NCI-H2196 treated with DMSO at 0.1 percent for 48 hours (cell line): ENCODE data around the gene FMNL2.

Experiments used
- DNase-seq: peaks from one replicate; lab custom pipeline; 2025; ENCODE audit not compliant: unreplicated experiment; lab: John Stamatoyannopoulos, UW

The FMNL2 gene

DNA sequence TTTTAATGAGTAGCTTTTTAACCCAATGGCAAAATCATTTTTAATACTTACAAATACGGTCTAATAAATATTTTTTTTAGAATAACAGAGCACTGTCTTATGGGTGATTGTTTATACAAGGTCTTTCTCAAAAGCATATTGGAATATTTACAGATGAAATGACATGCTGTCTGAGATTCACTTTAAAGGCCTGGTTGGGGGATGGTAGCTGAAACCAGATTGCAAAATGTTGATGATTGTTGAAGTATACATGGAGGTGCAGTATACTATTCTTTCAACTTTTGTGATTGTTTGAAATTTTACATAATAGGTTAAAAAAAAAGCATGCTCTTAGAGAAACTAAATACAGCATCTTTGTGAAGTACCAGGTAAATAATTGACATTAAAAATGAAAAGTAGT lies 111.2 kb downstream of the FMNL2 start:
- DNase-seq, result no peak

DNA sequence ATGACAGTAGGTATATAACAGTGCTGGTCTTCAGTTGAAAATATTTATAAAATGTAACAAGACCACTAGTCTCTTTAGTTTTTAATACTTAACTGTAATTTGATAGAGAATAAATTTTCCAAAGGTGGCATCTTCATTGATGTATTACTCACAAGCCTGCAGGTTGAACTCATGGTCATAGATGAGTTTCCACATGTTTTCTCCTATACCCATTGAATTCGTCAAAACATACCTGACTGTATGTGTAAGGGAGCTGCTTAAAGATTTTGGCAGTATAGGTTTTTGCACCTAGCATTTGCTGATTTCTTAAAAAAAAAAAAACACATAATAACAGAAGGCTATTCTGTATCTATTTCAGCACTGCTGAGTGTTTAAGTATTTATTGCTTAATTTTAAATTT lies 112.9 kb downstream of the FMNL2 start:
- DNase-seq, result no peak

DNA sequence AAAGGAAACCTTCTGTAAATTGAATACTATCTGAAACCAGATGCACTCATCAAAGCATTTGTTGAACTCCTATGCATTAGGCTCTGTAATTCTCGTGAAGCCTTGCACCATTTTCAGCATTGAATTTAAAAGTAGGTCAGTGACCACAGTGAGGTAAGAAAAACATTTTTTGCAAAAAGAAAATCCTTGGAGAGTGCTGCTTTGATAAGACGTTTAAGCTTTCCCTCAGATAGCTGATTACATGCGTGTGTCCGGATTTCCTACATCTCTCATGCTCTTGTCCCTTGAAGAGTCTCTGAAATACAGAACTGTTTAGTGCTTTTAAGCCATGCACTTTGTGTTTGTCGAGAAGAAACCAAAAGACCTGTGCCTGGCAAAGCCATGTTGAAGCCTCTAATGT lies 113.6 kb downstream of the FMNL2 start:
- no peak for DNase-seq

DNA sequence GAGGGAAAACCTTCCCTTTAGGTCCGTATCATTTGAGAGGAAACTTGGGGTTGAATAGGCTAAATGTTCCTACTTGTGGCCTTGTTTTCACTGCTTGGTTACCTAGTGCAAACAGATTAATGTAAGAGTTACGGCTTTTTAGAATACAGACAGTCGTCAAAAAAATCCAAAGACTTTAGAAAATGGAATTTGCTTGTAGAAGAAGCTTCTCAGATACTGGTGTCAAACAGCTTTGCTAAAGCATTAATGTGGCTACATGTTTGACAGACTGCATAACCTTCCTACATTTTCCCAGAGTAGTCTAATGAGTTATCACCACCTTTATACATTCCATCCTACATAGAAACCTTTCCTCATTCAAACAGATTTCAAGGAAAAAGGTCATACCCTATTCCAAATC lies 114.6 kb downstream of the FMNL2 start:
- DNase-seq, result no peak

DNA sequence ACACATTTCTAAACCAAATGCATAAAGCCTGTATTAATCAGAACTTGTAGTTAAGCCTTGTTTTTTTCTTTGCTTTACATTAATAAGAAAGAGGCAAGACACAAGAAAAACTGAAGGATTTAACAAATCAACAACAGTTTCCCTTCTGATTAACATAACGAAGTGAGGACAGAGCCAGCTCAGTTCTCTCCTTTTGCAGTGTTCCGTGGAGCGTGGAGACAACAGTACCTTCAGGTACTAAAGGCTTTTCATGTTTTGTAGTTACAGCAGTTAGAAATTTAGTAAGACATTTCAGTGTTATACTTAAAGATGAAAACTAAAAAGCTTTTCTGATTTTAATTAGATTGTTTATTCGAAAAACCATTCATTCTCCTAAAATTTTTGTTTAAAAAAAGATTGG lies 115.2 kb downstream of the FMNL2 start:
- no peak for DNase-seq

DNA sequence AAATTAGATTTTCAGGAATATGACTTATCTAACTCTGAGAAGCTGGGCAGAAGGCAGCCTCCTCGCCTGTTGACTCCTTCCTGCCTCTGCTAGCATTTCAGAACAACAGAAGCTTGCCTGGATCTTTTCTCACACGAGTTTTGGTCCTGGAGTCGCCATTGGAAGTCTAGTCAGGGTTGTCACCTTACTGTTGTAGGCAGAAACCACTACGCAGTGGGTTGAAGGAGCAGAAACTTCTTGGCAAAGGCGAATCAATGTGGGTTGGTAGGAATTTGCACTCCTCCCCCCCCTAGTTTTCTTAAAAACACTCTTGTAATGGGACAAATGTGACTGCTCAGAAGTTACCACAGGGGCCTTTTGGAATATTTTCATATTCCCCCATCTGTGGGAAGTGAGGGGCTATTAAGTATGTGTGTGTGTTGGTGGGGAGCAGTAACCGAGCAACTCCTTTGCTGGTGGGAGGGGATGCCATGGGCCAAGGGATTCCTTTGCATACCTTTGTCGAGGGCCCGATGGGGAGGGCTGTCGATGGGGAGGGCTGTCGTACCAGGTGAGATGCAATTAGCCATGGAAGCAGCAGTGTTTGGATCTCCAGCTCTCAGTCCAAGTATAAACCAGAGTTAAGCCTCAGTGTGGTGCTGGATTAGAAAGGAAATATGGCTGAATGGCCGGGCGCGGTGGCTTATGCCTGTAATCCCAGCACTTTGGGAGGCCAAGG lies 117.4 kb downstream of the FMNL2 start:
- DNase-seq, result no peak

DNA sequence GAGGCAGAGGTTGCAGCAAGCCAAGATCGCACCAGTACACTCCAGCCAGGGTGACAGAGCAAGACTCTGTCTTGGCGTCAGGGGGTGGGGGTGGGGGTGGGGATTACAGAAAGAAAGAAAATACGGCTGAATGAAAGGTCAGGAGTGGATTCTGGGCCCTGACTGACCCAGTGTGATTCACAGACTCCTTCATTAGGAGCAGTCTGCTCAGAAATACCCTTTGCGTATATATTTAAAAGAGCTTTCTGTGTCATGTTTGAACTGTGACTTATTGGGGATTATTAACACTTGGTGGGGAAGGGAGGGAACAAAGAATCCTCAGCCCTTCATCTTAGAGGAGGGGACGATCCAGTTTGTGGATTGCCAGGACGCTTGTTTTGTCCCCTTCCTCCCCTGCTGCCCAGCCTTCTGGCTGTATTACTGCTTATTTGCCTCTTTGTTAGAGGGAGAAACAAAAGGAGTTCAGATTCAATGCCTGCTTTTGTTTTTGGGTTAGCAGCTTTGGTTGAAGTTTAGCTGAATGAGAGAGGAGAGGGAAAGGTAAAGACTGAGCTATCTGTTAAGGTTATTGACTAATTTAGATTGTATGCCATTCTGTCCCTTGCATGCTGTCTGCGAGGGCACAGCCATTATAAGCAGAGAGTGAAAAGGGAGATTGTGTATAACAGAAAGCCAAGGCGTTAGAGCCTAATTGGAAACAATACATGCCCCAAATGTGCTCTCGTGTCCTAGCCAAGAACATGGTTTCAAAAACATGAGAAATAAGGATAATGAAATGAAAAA lies 118.3 kb downstream of the FMNL2 start:
- no peak for DNase-seq

DNA sequence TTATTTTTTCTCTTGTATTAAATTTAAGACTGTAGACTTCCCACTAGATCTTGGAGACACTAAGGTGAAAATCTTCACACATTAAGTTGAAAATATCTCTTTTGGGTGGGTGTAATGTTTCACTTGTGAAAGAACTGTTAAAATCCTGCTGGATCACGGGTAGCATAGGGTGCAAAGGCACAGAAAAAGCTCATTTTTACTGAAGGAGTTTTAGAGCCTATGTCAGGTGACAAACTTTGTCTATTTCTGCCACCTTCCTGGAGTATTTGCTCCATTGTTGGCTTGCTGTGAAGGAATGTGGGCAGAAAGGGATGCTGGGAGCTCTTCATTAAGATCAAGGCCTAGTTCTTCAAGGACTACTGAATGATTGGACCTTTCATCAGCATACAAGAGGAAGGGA lies 119.4 kb downstream of the FMNL2 start:
- no peak for DNase-seq

DNA sequence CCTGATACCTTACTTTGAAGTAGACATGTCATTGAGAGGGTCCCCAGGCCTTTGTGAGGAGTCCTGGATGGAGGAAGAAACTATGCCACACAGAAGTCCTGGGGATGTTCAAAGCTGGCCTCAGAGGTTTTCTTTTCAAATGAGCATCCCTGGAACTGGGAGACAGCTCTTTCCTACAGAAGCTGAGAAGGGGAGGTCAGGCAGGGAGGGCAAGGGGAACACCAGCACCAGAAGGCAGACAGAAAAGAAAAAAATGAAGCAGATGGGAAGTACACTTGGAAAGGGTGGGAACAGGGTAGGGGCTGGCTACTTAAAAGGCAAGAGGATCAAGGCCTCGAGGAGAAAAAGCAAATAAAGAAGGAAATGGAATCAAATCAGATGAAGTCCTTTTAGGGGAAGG lies 120.0 kb downstream of the FMNL2 start:
- no peak for DNase-seq

DNA sequence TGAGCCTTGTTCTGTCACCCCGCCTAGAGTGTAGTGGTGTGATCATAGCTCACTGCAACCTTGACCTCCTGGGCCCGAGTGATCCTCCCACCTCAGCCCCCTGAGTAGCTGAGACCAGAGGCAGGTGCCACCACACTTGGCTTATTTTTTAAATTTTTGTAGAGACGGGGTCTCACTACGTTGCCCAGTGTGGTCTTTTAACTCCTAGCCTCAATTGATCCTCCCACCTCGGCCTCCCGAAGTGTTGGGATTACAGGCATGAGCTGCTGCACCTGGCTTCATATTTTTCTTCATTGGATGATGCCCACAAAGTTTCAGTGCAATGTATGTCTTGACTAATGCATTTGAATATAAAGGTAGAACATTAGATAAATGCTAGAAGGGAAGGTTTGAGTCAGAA lies 120.8 kb downstream of the FMNL2 start:
- DNase-seq, result no peak

DNA sequence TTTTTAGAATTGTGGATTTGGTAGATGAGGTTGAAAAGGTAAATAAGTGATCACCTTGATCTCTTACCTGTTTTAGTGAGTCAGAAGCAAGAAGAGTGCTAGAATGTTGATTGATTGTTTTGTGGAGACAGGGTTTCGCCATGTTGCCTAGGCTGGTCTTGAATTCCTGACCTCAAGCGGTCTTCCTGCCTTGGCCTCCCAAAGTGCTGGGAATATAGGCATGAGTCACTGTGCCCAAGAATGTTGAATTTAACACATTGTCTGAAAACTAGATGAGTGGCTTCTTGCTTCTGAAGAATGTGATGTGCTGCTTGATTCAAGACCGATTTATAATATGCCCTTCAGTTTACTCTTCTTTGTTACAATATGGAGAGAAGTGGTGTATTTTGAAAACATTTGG lies 121.3 kb downstream of the FMNL2 start:
- DNase-seq, result no peak

DNA sequence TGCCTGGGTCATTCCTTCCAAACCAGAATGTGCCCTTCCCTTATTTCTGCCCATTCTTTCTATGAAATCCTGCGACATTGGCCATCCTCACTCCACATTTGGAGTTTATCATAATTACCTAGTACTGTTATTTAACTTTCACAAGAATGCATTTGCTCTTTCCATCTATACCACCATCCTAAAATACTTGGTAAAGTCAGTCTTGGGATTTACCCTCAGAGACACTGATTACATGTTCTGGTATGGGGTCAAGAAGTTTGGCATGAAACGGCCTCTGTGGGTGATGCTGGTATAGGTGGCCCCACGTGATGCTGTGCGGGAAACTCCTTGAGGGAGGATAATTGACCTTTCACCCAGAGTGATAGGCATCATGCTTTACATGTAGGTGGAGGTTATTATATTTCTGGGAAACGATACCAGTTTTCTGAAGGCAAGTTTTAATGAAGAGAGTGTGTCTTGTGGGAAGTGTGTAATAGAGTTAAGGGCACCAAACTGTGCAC lies 123.5 kb downstream of the FMNL2 start:
- no peak for DNase-seq

DNA sequence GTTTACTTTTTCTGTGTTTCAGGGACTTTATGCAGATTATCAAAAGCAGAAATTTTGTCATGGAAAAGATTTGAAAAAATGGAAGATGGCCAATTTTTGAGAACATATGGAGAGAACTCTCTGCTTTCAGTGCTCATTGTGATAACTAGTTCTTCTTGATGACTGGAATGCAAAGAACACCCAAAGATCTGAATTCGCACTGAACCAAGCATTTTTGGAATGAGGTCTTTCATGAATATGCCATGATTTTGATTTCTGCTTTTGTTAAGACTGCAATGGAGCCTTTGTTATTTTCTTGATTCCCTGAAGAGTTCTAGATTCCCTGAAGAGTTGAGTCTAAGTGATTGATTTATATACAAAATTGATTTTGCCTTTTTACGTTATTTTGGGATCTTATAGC lies 124.1 kb downstream of the FMNL2 start:
- no peak for DNase-seq

DNA sequence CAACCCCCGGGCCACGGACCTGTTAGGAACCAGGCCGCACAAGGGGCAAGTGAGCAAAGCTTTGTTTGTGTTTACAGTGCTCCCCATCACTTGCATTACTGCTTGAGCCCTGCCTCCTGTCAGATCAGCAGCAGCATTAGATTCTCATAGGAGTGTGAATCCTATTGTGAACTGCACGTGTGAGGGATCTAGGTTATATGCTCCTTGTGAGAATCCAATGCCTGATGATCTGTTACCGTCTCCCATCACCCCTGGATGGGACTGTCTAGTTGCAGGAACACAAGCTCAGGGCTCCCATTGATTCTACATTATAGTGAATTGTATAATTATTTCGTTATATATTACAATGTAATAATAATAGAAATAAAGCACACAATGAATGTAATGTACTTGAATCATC lies 125.6 kb downstream of the FMNL2 start:
- DNase-seq, result no peak

DNA sequence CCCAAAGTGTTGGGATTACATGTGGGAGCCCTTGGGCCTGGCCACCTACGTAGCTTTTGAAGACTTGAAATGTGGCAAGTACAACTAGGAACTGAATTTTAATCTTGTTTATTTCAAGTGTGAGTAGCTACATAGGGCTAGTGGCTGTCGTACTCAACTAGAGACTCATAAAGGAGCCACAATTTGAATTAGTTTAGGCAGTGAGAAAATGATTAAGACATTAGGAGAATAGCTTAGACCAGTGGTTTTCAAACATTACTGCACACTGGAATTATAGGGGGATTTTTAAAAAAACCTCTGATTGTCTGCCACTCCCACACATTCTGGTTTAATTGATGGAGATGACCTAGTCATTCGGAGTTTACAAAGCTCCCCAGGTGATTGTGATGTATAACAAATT lies 127.1 kb downstream of the FMNL2 start:
- no peak for DNase-seq

DNA sequence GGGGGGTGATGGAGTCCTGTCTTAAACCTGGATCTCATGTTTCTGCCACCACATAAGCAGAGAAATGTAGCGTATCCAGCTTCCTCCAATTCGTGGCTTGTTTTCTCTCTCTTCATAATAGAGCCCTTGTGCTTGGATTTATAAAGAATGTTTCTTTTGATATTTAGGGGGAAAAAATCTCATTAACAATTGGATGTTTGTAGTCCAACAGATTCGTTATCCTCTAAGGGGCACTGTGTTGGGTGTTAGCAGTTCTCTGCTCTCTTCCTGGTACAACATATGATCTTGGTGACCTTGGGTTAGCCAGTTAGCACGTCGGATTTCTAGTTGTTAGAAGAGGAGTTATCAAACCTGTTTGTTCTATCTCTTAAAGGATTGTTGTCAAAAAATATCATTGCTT lies 127.8 kb downstream of the FMNL2 start:
- DNase-seq, result no peak

DNA sequence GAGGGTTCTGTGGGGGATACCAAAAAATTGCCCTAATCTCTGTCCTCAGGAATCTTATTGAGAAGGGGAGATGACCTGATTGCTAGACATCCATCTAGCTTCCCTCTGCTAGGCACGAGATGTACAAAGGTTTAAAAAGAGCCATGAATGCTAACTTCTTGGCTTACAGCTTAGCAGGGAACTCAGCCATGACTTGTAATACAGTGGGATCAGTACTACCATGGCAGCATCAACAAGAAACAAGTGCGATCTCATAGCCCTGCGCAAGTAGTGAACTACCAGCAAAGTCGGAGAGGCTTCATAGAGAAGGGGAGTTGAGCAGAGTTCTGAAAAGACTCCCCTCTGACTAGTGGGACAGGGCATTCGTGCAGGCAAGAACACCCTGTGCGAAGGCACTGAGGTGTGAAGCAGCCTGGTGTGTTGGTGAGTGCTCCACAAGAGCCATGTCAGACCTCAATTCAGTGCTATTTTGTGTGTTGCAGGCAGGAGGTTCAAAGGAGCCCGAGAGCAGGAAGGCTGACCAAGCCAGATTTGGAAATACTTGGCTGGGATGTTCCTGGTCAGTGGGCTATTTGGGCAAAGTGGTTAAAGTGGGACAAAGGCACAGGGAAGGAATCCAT lies 130.0 kb downstream of the FMNL2 start:
- no peak for DNase-seq

DNA sequence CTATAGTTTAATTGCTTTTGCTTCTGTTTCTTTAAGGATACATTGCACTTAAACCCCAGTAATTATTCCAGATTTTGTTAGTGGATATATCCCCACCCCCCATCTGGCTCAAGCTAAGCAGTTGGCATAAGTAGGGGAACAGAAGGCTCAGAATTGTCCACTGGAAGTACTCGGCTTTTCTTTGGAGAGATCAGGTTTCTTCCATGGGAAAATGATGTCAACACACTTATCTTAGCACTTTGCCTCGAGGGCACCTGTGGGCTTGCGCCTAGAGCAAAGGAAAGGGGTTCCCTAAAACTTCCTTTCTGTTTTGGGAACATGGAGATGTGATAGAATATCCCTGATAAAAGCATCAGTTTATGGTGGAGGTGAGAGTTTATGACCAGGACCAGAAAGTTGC lies 130.6 kb downstream of the FMNL2 start:
- DNase-seq, result no peak

DNA sequence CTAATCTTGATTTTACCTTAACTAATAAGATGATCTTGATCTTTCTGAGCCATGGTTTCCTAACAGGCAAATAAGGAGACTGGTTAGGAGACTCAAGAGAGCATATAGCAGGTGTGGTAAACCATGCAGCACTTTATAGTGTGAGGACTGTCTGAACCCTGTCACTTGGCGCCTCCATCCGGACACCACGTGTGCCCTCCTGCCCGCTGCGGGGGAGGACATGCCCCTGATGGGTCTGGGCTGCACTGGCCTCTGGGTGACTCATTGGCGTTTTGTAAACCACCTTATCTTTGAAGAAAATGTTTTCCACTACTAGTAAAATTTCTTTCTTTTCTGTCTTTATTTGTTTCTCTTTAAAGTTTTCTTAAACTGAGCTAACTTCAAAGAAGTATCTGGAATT lies 131.1 kb downstream of the FMNL2 start:
- DNase-seq, result no peak

DNA sequence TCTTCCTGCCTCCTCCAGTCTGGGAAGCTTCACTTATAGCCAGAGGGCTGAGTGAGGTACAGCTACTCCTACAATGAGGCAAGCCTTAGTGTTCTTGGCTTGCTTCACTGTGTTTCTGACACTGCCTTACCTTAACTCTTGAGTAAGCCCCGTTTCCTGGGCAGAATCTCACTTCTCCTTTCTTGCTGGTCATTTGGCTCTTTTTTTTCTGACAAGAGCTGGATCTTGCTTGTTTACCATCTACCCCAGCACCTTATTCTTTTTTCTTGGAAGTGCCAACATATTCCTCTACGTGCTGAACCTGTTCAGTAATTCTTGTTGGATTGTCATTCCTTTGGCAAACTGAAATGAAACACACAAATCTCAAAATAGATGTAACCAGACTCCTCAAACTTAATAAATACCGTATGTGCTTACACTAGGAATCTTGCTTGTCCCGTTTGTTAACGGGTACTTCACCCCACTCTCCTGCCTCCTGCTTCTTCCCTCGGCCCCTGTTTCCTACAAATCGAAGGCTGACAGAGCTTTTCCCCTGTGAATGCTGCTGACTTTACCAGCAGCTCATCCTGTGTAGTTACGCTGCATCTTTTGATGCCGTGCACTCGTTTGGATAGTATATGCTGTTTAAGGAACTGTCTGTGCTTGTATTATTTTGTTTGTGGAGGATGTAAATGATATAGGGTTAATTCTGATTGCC lies 132.2 kb downstream of the FMNL2 start:
- DNase-seq, result no peak

DNA sequence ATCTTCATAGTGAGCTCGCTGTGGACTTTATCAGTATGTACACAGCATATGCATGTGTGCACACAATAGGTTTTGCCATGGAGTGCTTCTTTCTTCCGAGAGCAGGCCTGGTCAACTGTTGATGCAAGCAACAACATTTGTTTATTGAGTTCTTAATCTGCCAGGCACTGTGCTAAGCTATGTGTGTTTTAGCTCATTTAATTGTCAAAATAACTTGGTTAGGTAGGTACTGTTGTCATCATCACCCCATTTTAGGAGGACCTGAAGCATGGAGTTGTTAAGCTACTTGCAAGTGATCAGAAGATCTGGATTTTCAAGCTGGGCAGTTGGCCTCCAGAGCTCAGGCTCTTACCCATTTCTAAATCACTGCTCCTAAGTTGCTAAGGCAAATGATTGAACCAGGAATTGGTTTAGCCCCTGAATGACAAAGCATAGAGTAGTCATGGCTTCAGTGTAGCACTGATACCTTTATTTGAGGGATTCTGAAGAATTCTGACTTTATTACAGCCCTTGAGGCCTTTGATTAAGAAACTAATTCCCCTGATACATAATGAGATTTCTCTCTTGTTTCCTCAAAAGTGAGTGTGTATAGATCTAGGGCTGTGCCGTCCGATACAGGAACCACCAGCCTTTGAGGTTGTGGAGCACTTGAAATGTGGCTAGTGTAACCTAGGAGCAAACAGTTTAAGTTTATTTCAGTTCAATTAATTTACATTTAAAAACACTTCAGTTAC lies 132.9 kb downstream of the FMNL2 start:
- DNase-seq, result no peak
